Activated T-helper 2 cell treated with anti-CD3 and anti-CD28 coated beads, Interferon-gamma antibody, Interleukin-2, Interleukin-4, amounts not matched to agents 10 μg/mL and 5 μg/mL and 100 μg/mL, durations not matched to agents 14 hours and 24 hours and 36 hours (primary cell): ENCODE data around the gene TICRR. TPM values are rescaled to one million over a fixed set of nuclear protein-coding genes. Genes with fewer than 3 reads are reported as not detected.
"Not testable (repeated sequence)": the region's sequence is repeated elsewhere in the genome, so short reads cannot be mapped to it uniquely, and the experiment has no call there.

Experiments used
- DNase-seq: peaks from one replicate; pipeline ENCODE4 v3.0.0; 2021; ENCODE audit warnings: low spot score
- H3K27ac Mint-ChIP-seq: one replicate; pipeline ENCODE4 v1.8.0; 2021; ENCODE audit warnings: mixed read lengths
- H3K27me3 Mint-ChIP-seq: one replicate; pipeline ENCODE4 v1.8.0; 2021; ENCODE audit warnings: low read depth, mixed read lengths
- H3K36me3 Mint-ChIP-seq: one replicate; pipeline ENCODE4 v1.8.0; 2021; ENCODE audit warnings: low read depth, mixed read lengths
- H3K4me1 Mint-ChIP-seq: one replicate; pipeline ENCODE4 v1.8.0; 2021; ENCODE audit warnings: low read depth, mixed read lengths
- H3K4me3 Mint-ChIP-seq: one replicate; pipeline ENCODE4 v1.8.0; 2021; ENCODE audit warnings: low read depth, mild to moderate bottlenecking, moderate library complexity, mixed read lengths
- H3K9me3 Mint-ChIP-seq: one replicate; pipeline ENCODE4 v1.8.0; 2021; ENCODE audit warnings: mixed read lengths
- intact Hi-C: fragments of 100-400 bp; cut with micrococcal nuclease; formaldehyde crosslinking; loops from one replicate; pipeline ENCODE4 v1.15.1; 2023
- total RNA-seq: library from RNA; stranded (reverse); gene quantifications from 2 replicates; pipeline ENCODE4 v1.2.3, GENCODE V29; 2022

The TICRR gene
- total RNA-seq, 1 donor from 2014 or later = 18.0 TPM

DNA sequence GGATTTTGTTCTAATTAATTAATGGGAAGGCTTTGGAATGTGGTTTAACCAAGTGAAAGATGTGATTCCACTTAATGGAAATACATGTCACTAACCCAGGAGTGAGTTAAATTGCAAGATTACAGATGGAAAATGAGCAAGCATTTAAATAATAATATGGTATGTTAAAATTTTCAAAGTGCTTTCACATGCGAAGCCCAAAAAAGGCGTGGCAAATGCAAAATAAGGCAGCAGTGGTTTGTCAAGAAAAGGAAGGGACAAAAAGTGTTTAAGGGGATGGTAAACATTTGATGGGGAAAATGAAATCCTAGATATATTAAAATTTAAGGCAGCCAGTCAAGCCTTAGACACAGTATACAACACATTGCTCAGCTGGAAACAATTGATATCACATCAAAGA, 2.9 kb downstream of the TICRR start:
- Mint-ChIP-seq H3K27me3 (no peaks in the 10 kb centered on the region), H3K9me3 (no peaks in the 10 kb centered on the region), H3K36me3 (peaks cover 52% of the 10 kb centered on the region), H3K4me1 (peaks cover 35% of the 10 kb centered on the region), H3K27ac (no peak overlapping the region), H3K4me3 (peak overlapping the region; percentile 83)
- intact Hi-C loops = loop anchor here (5.0 kb wide), 1 partner anchor 314 kb away; the partner anchor contains the start of gene AP3S2
- DNase-seq = no peak

DNA sequence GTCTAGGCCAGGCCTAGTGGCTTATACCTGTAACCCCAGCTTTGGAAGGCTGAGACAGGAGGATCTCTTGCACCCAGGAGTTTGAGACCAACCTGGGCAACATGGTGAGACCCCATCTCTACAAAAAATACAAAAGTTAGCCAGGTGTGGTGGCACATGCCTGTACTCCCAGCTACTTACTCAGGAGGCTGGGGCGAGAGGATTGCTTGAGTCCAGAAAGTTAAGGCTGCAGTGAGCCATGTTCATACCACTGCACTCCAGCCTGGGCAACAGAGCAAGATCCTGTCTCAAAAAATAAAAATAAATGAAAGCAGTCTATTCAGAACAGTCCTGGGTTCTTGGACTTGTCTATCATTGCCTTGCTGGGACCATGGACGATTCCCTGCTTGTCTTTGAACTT, 5.5 kb downstream of the TICRR start:
- H3K27ac Mint-ChIP-seq, H3K4me3 Mint-ChIP-seq, DNase-seq, intact Hi-C loops, H3K27me3 Mint-ChIP-seq, H3K9me3 Mint-ChIP-seq: not testable (repeated sequence)
- Mint-ChIP-seq H3K4me1 (peaks cover 34% of the 10 kb centered on the region), H3K36me3 (peaks cover 60% of the 10 kb centered on the region)

DNA sequence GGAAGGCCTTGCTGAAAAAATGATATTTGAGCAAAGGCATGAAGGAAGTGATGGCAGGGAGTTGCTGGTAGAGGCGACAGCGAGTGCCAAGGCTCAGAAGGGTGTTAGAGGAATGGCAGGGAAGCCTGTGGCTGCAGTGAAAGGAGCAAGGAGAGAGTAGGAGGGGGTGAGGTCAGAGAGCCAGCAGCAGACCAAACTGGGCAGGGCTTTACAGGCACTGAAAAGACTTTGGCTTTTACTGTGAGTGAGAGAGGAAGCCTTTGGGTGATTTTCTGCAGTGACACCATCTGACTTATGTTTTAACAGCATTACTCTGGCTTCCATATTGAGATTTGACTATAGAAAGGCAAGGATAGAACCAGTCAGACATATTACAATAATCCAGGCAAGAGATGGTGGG, 11.4 kb downstream of the TICRR start:
- H3K27me3 Mint-ChIP-seq = no peaks in the 10 kb centered on the region
- peaks cover 32% of the 10 kb centered on the region for H3K36me3 Mint-ChIP-seq
- no peak overlapping the region for H3K27ac Mint-ChIP-seq
- H3K9me3 Mint-ChIP-seq = no peaks in the 10 kb centered on the region
- no peak for DNase-seq
- no peak overlapping the region for H3K4me3 Mint-ChIP-seq
- peaks cover 3% of the 10 kb centered on the region for H3K4me1 Mint-ChIP-seq
- intact Hi-C loops = no loop called here

DNA sequence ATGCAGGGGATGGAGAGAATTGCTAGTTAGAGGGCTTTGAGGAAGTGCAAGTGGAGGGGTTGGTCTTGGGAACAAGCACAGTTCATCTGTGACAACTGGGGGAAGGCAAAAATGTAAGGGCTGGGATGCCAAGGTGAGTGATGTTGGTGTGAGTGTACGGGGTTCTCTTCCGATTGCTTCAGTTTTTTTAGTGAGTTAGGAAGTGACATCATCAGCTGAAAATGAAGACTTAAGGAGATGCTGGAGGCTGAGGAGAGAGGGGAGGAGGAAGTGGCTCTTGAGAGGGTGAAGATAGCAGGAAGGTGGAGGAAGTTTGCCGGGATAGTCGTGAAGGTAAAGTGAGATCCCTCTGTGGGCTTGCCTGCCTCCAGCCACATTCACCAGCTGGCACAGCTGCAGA, 12.7 kb downstream of the TICRR start:
- peaks cover 31% of the 10 kb centered on the region for H3K36me3 Mint-ChIP-seq
- no peaks in the 10 kb centered on the region for H3K27me3 Mint-ChIP-seq
- H3K4me3 Mint-ChIP-seq = no peak overlapping the region
- peaks cover 3% of the 10 kb centered on the region for H3K4me1 Mint-ChIP-seq
- no peak overlapping the region for H3K27ac Mint-ChIP-seq
- DNase-seq = no peak
- H3K9me3 Mint-ChIP-seq = no peaks in the 10 kb centered on the region
- intact Hi-C loops = no loop called here

DNA sequence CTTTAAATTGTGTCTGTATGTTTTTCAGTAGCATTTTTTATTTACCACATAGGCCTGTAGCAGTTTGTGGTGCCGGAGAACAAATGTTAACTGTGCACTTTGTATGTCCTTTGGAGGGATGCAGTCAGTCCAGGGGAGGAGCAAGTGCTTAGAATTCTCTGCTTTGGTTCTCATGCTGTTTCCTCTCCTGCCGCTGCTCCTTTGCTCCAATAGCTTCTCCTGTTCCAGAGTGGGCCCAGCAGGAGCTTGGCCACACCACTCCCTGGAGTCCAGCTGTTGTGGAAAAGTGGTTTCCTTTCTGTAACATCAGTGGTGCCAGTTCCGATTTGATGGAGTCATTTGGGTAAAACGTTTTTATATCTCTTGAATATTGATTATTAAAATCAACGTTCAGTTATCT, 16.6 kb downstream of the TICRR start:
- intact Hi-C loops = no loop called here
- Mint-ChIP-seq H3K9me3 (no peaks in the 10 kb centered on the region), H3K27ac (no peak overlapping the region), H3K36me3 (peaks cover 52% of the 10 kb centered on the region), H3K4me3 (no peak overlapping the region), H3K27me3 (no peaks in the 10 kb centered on the region), H3K4me1 (peaks cover 4% of the 10 kb centered on the region)
- DNase-seq = no peak

DNA sequence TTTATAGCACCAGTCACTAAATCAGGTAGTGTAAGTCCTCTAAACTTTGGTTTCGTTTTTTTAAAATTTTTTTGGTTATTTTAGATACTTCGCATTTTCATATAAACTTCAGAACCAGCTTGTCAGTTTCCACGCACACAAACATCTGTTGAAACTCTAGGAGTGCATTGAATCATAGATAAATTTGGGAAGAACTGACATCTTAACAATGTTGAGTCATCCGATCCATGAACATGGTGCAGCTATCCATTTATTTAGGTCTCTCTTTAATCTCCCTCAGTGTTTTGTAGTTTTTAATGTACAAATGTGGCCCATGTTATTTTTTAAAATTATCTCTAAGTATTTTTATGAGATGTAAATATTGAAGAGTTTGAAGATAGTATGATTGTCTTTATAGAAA, 17.7 kb downstream of the TICRR start:
- Mint-ChIP-seq H3K4me1 (peaks cover 4% of the 10 kb centered on the region), H3K27ac (no peak overlapping the region), H3K36me3 (peaks cover 62% of the 10 kb centered on the region), H3K9me3 (no peaks in the 10 kb centered on the region), H3K4me3 (no peak overlapping the region), H3K27me3 (no peaks in the 10 kb centered on the region)
- no peak for DNase-seq
- intact Hi-C loops = no loop called here

DNA sequence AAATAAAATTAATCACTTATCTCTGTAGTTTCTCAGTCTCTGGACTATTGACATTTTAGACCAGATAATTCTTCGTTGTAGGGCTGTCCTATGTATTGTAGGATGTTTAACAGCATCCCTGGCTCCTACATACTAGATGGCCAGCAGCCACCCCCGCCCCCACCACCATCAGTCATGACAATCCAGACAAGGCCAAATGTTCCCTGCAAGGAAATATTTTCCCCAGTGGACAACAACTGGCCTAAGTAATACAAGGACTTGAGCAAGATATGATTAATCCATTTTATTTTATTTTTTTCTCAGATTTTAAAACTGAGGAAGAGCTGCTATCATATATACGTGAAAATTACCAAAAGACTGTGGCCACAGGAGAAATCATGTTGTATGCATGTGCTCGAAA, 23.8 kb downstream of the TICRR start:
- Mint-ChIP-seq H3K4me1 (peaks cover 4% of the 10 kb centered on the region), H3K4me3 (no peak overlapping the region), H3K27ac (no peak overlapping the region), H3K36me3 (peaks cover 67% of the 10 kb centered on the region), H3K9me3 (no peaks in the 10 kb centered on the region), H3K27me3 (no peaks in the 10 kb centered on the region)
- intact Hi-C loops = no loop called here
- no peak for DNase-seq

DNA sequence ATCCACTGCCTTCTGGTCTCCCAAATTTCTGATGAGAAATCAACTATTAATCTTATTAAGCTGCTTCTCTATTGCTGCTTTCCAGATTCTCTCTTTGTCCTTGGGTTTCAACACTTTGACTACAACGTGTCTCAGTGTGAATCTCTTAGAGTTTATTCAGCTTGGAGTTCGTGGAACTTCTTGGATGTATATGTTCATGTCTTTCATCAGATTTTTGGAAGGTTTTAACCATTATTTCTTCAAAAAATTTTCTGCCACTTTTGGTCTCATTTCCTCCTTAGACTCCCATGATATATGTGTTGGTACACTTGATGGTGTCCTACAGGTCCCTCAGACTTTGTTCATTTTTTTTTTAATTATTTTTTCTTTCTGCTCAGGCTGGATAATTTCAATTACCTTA, 36.0 kb downstream of the TICRR start:
- H3K27ac Mint-ChIP-seq = no peak overlapping the region
- DNase-seq = no peak
- H3K4me3 Mint-ChIP-seq = no peak overlapping the region
- peaks cover 88% of the 10 kb centered on the region for H3K36me3 Mint-ChIP-seq
- H3K9me3 Mint-ChIP-seq = peaks cover 35% of the 10 kb centered on the region
- intact Hi-C loops = no loop called here
- peaks cover 4% of the 10 kb centered on the region for H3K4me1 Mint-ChIP-seq
- no peaks in the 10 kb centered on the region for H3K27me3 Mint-ChIP-seq

DNA sequence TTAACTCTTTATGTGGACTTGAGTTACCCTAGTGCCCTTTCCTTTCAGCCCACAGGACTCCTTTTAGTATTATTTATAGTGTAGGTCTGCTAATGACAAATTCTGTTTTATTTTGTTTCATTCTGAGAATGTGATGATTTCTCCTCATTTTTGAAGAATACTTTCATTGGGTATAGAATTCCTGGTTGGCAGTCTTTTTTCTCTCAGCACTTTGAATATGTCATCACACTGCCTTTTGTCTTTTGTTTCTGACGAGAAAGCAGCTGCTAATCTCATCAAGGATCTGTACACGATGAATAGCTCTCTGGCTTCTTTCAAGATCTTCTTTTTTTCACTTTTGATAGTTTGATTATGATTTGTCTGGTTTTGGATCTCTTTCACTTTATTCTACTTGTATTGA, 37.8 kb downstream of the TICRR start:
- DNase-seq = no peak
- peaks cover 84% of the 10 kb centered on the region for H3K36me3 Mint-ChIP-seq
- intact Hi-C loops = no loop called here
- no peaks in the 10 kb centered on the region for H3K27me3 Mint-ChIP-seq
- H3K9me3 Mint-ChIP-seq = peaks cover 35% of the 10 kb centered on the region
- H3K4me3 Mint-ChIP-seq = no peak overlapping the region
- no peak overlapping the region for H3K27ac Mint-ChIP-seq
- peaks cover 4% of the 10 kb centered on the region for H3K4me1 Mint-ChIP-seq

DNA sequence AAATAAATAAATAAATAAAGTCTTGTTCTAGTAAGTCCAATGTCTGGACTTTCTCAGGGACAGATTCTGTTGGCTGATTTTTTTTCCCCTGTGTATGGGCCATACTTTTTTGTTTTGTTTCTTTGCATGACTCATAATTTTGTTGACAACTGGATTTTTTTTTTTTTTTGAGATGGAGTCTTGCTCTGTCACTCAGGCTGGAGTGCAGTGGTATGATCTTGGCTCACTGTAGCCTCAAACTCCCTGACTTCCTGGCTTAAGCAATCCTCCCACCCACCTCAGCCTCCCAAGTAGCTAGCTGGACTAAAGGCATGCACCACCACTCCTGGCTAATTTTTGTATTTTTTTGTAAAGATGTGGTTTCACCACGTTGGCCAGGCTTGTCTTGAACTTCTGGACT, 38.9 kb downstream of the TICRR start:
- Mint-ChIP-seq H3K36me3 (peaks cover 83% of the 10 kb centered on the region), H3K9me3 (peaks cover 35% of the 10 kb centered on the region), H3K27ac (no peak overlapping the region), H3K27me3 (no peaks in the 10 kb centered on the region), H3K4me3 (no peak overlapping the region), H3K4me1 (peaks cover 4% of the 10 kb centered on the region)
- intact Hi-C loops = no loop called here
- DNase-seq = no peak

DNA sequence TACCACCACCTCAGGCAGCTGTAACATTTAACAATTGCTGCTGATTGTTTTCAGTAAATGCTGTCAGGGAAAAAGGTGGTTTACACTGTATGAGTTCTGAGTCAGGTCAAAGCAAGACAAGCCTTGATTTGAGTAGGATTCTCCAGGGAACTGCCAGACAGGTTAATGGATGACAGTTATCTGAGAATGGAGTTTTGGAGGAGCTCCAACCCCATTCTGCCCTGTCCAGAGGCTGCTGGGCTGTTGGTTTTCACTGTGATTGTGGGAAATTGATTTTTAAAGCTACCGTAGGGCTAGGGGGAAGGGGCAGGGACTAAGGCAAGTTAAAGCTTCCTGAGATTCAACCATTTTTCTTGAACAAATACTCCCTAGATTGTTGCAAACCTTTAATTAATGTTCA, 39.9 kb downstream of the TICRR start:
- no peak overlapping the region for H3K27ac Mint-ChIP-seq
- no peak for DNase-seq
- H3K27me3 Mint-ChIP-seq = no peaks in the 10 kb centered on the region
- H3K4me3 Mint-ChIP-seq = no peak overlapping the region
- H3K4me1 Mint-ChIP-seq = peaks cover 4% of the 10 kb centered on the region
- H3K36me3 Mint-ChIP-seq = peaks cover 82% of the 10 kb centered on the region
- H3K9me3 Mint-ChIP-seq = peaks cover 35% of the 10 kb centered on the region
- intact Hi-C loops = no loop called here

DNA sequence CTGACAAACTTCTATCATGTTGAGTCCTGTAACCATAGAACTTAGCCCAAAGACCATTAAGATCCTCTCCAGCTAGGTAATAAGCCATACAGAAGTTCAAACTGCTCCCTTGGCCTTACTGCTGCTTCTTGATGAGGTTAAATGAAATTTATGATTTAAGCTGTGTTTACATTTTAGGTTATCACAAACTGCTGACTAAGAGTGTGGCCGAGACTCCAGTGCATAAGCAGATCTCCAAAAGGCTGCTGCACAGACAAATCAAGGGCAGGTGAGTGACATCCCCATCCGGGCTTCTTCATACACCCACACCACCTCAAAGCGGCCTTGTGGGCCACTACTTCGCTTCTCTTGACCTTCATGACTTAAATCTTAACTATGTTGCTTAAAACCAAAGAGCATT, 41.0 kb downstream of the TICRR start:
- intact Hi-C loops = no loop called here
- no peaks in the 10 kb centered on the region for H3K27me3 Mint-ChIP-seq

DNA sequence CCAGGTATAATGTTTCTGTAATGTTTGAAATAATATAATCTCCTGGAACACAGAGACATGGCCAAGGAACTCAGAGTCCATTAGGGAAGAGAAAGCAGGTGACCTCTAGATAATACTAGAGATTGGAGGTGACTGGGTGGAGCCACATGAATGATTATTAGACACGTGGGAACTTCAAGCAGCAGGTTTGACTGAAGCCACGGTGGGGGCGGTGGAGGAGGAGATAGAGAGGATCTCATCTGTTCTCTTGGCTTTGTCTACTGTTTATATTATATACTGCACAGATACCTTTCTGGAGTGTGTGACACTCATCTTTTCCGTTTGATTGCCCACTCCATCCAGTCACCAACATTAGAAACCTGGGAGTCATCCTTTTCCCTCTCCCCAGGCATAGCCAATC, 46.3 kb downstream of the TICRR start:
- H3K36me3 Mint-ChIP-seq = peaks cover 83% of the 10 kb centered on the region
- no peak overlapping the region for H3K27ac Mint-ChIP-seq
- intact Hi-C loops = no loop called here
- no peak overlapping the region for H3K4me3 Mint-ChIP-seq
- no peaks in the 10 kb centered on the region for H3K27me3 Mint-ChIP-seq
- no peak for DNase-seq
- no peaks in the 10 kb centered on the region for H3K9me3 Mint-ChIP-seq
- H3K4me1 Mint-ChIP-seq = no peaks in the 10 kb centered on the region

More for the DNA sequence above, 41.0 kb downstream of the TICRR start:
- H3K36me3 Mint-ChIP-seq = peaks cover 82% of the 10 kb centered on the region
- H3K4me3 Mint-ChIP-seq = no peak overlapping the region
- DNase-seq = no peak
- H3K27ac Mint-ChIP-seq = no peak overlapping the region
- H3K9me3 Mint-ChIP-seq = peaks cover 24% of the 10 kb centered on the region
- H3K4me1 Mint-ChIP-seq = peaks cover 2% of the 10 kb centered on the region

DNA sequence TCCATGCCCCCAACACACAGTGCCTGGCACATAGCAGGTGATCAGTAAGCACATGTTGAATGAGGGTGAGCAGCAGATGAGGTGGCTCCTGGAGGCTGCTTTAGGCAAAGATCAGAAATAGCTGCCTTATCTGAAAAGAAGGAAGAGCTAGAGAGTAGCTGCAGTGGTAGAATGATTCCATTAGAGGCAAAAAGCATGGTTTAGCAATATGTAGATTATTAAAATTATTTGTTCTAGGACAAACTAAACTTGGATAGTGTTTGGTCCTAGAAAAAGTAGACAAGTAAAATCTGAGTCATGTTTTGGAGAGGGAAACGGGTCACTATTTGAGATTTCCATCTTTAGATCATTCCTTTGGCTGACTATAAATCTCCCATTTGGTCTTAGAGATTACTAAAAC, 47.9 kb downstream of the TICRR start:
- H3K27ac Mint-ChIP-seq = peak overlapping the region; percentile 15
- peaks cover 89% of the 10 kb centered on the region for H3K36me3 Mint-ChIP-seq
- intact Hi-C loops = no loop called here
- DNase-seq = no peak
- H3K9me3 Mint-ChIP-seq = no peaks in the 10 kb centered on the region
- no peak overlapping the region for H3K4me3 Mint-ChIP-seq
- H3K4me1 Mint-ChIP-seq = no peaks in the 10 kb centered on the region
- no peaks in the 10 kb centered on the region for H3K27me3 Mint-ChIP-seq
